CD4-positive, alpha-beta T cell treated with Interleukin-21 for 1 hour (primary cell): ENCODE measurements around the gene BMP4.

Experiments used
- DNase-seq: peaks from one replicate; pipeline ENCODE4 v3.0.0-alpha.2; 2020

The BMP4 gene

GRCh38 chr14:53943751-53944083, 12.9 kb downstream of the BMP4 start:
- DNase-seq = no peak

- DNase-seq = no peak
Observed at GRCh38 chr14:53942970-53943750, 13.5 kb downstream of the BMP4 start.

GRCh38 chr14:53938136-53938837, 18.3 kb downstream of the BMP4 start:
- no peak for DNase-seq

- DNase-seq = no peak
Observed at GRCh38 chr14:53934778-53935414, 21.7 kb downstream of the BMP4 start.

GRCh38 chr14:53932966-53933365, 23.7 kb downstream of the BMP4 start:
- DNase-seq = no peak

- DNase-seq = peak; percentile 11
Observed at GRCh38 chr14:53929871-53930715, 26.5 kb downstream of the BMP4 start.

- no peak for DNase-seq
Observed at GRCh38 chr14:53927171-53927570, 29.5 kb downstream of the BMP4 start.

- DNase-seq = no peak
Observed at GRCh38 chr14:53925201-53925766, 31.3 kb downstream of the BMP4 start.

- no peak for DNase-seq
Observed at GRCh38 chr14:53924753-53925152, 31.9 kb downstream of the BMP4 start.

GRCh38 chr14:53921027-53921426, 35.6 kb downstream of the BMP4 start:
- no peak for DNase-seq

- no peak for DNase-seq
Observed at GRCh38 chr14:53916239-53916638, 40.4 kb downstream of the BMP4 start.

- DNase-seq = no peak
Observed at GRCh38 chr14:53915364-53916014, 41.1 kb downstream of the BMP4 start.

GRCh38 chr14:53912021-53912420, 44.6 kb downstream of the BMP4 start:
- DNase-seq = no peak

GRCh38 chr14:53908416-53908815, 48.2 kb downstream of the BMP4 start:
- DNase-seq = no peak

GRCh38 chr14:53902307-53902706, 54.3 kb downstream of the BMP4 start:
- DNase-seq = no peak

- no peak for DNase-seq
Observed at GRCh38 chr14:53900499-53900898, 56.1 kb downstream of the BMP4 start.
